Measurements from ENCODE around the gene TTPAL. TPM values are rescaled to one million over a fixed set of nuclear protein-coding genes. Genes with fewer than 3 reads are reported as not detected.

The TTPAL gene
- total RNA-seq, 1 experiment from 2014 or later: 14.1 TPM

DNA sequence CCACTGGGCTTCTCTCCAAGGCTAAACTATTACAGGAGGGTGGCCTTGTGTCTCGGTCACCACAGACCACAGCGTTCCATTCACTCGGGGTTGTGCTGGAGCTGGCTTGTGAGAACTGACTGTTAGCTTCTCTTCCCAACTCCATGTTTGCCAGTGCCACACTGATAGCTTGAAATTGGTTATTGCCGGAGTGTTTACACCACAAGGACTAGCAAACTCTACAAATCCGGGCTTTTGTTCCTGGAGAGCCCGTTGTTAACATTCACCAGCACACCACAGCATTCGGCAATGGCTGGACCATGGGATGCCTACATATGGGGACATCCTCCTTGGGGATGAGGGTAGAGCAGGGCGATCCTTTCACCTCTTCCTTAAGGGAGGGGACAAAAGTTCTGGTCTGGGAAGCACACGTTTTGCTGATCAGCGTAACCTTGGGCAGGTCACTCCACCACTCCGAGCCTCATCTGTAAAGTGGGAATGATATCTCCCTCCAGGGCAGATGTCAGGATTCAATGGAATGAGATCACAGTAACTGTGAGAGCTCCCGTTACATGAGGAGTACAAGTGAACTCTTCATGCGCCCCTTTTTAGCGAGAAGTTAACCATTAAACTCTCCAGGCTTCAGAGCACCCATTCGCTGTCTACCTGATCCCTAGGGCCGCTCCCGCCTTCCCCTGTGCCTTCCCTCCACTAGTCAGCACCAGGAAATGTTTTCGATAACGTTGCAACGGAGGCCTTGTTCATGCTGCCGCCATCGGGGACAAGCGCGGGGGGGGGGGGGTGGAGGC, 41.7 kb upstream of the TTPAL start:
- Histone ChIP-seq H3K36me3 (no peaks in the 10 kb centered on the region), H3K9me3 (replicated peaks) (no peaks in the 10 kb centered on the region), H3K4me1 (no peaks in the 10 kb centered on the region), H3K4me3 (no peak overlapping the region), H3K27ac (no peak overlapping the region), H3K27me3 (peaks cover 33% of the 10 kb centered on the region)
- DNase-seq: no peak

DNA sequence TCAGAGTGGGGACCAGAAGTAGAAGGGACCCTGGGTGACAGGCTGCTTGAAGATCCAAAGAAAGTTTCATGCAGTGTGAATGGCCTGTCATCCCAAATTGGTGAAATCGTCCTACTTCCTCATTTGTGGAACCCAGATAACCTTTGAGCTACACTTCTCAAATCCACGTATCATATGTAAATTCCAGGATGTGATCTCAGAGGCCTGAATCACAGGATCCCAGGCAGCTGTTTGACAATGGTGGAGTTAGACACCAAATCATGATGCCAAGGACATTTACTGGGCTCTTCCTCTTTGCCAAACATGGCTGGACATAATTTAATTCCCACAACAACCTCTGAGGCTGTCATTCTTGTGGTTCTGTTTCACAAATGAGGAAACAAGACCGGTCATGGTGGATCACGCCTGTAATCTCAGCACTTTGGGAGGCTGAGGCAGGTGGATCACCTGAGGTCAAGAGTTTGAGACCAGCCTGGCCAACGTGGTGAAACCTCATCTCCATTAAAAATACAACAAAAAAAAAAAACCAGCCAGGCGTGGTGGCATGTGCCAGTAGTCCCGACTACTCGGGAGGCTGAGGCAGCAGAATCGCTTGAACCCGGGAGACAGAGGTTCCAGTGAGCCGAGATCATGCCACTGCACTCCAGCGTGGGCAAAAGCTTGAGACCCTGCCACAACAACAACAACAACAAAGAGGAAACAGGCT, 39.9 kb upstream of the TTPAL start:
- Histone ChIP-seq H3K9me3 (replicated peaks) (no peaks in the 10 kb centered on the region), H3K4me1 (no peaks in the 10 kb centered on the region), H3K27me3 (peaks cover 25% of the 10 kb centered on the region), H3K4me3 (no peak overlapping the region), H3K27ac (no peak overlapping the region), H3K36me3 (no peaks in the 10 kb centered on the region)
- no peak for DNase-seq

DNA sequence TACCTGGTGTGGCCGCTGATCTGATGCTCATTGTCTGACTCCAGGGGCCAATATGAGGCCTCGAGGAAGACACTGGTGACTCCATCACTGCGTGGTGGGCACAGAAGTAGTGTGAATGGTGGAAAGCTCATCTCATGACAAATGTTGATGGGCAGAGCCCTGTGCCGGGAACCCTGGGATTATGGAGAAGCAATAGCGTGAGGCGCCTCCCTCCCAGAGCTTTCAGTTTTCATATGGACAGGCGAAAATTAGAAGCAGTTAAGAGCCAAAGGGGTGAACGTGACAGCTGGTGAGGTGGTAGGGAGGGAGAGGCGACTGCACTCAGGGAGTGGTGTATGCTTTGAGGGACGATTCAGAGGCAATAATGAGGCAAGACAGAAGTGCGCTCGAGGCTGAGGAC, 39.3 kb upstream of the TTPAL start:
- no peak for DNase-seq
- H3K36me3 ChIP-seq: no peaks in the 10 kb centered on the region

DNA sequence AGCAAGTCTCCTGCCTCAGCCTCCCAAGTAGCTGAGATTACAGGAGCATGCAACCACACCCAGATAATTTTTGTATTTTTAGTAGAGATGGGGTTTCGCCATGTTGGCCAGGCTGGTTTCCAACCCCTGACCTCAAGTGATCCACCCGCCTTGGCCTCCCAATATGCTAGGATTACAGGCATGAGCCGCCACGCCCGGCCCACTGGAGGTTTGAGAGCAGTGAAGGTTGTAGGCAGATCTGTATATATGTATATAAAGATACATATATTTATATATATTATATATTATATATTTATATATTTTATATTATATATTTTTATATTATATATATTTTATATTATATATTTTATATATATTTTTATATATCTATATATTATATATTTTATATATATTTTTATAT, 38.2 kb upstream of the TTPAL start:
- H3K27ac ChIP-seq: no peak overlapping the region

More for the DNA sequence above, 39.3 kb upstream of the TTPAL start:
- Histone ChIP-seq H3K9me3 (replicated peaks) (no peaks in the 10 kb centered on the region), H3K27ac (no peak overlapping the region), H3K4me3 (no peak overlapping the region), H3K4me1 (no peaks in the 10 kb centered on the region), H3K27me3 (peaks cover 22% of the 10 kb centered on the region; the same call in 1 of the 2 replicates)

DNA sequence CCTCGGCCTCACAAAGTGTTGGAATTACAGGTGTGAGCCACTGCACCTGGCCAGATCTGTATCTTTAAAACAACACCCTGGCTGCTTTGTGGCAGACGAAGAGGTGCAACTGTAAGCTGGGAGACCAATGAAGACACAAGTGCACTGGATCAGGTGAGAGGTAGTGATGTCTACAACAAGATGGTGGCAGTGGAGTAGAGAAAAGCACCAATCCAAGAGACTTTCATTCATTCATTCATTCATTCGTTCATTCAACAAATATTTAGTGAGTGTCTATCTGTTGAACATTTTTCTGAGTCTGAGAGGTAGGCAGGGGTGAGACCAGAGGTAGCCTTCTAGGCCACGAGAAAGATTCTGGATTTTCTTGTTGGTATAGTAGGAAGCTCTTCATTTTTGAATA, 36.9 kb upstream of the TTPAL start:
- peaks cover 9% of the 10 kb centered on the region; the same call in 1 of the 2 replicates for H3K27me3 ChIP-seq
- no peaks in the 10 kb centered on the region for H3K36me3 ChIP-seq
- no peaks in the 10 kb centered on the region for H3K9me3 ChIP-seq (replicated peaks)
- no peaks in the 10 kb centered on the region for H3K4me1 ChIP-seq
- no peak overlapping the region for H3K27ac ChIP-seq
- no peak overlapping the region for H3K4me3 ChIP-seq
- DNase-seq: no peak

More for the DNA sequence above, 38.2 kb upstream of the TTPAL start:
- peaks cover 16% of the 10 kb centered on the region; the same call in 1 of the 2 replicates for H3K27me3 ChIP-seq
- no peaks in the 10 kb centered on the region for H3K9me3 ChIP-seq (replicated peaks)
- no peak overlapping the region for H3K4me3 ChIP-seq
- H3K36me3 ChIP-seq: no peaks in the 10 kb centered on the region
- H3K4me1 ChIP-seq: no peaks in the 10 kb centered on the region
- no peak for DNase-seq

DNA sequence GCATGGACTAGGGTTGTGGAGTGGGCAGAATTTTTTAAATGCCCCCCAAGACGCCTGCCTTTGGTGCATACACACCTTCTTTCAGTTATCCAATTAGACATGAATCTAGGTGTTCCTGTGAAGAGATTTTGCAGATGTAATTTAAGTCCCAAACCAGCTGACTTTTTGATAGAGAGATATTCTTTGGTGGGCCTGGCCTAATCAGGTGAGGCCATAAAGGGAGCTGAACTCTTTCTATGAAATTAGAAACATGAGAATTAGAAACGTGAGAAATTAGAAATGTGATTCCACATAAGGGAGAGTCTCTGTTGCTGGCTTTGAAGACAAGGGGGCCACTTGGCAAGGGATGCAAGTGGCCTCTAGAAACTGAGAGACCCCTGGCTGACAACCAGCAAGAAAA, 36.4 kb upstream of the TTPAL start:
- H3K4me3 ChIP-seq: no peak overlapping the region
- H3K27ac ChIP-seq: no peak overlapping the region
- H3K36me3 ChIP-seq: no peaks in the 10 kb centered on the region
- H3K4me1 ChIP-seq: no peaks in the 10 kb centered on the region
- H3K27me3 ChIP-seq: peaks cover 8% of the 10 kb centered on the region; the same call in 1 of the 2 replicates
- H3K9me3 ChIP-seq (replicated peaks): no peaks in the 10 kb centered on the region
- no peak for DNase-seq

DNA sequence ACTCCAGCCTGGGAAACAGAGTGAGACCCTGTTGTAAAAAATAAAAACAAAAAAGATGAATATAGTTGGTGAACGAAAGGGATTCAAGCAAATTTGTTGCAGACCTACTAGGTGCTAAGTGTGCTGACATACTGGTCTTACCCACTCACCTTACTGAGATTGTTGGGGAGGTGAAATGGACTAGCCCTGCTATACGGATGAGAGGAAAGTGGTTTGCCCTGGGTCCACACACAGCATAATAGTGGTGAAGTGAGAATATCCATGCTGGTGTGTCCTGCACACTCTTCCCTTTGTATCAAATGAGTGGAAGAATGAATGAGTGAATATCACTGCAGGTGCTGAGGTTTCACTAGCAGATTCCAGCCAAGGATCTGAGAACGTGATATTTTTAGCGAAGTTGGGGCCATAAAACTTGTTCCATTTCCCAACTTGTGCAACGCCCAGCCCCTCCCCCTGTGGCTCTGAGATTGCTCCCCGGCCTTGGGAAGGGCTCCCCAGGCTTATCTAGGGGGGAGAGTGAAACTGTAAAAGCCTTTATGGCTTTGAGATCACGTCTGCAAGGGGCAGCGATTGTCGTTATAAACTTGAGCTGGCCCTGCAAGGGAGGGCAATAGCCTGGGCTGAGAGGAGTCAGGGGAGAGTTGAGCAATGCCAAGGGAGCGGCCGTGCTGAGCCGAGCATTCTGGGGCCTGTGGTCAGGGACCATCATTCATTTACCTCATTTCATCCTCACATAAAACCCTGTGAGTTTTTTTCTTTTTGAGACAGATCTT, 33.2 kb upstream of the TTPAL start:
- DNase-seq: no peak
- H3K36me3 ChIP-seq: no peaks in the 10 kb centered on the region
- peaks cover 14% of the 10 kb centered on the region; the same call in 1 of the 2 replicates for H3K27me3 ChIP-seq
- no peak overlapping the region for H3K4me3 ChIP-seq
- H3K4me1 ChIP-seq: no peaks in the 10 kb centered on the region
- H3K9me3 ChIP-seq (replicated peaks): no peaks in the 10 kb centered on the region
- no peak overlapping the region for H3K27ac ChIP-seq

DNA sequence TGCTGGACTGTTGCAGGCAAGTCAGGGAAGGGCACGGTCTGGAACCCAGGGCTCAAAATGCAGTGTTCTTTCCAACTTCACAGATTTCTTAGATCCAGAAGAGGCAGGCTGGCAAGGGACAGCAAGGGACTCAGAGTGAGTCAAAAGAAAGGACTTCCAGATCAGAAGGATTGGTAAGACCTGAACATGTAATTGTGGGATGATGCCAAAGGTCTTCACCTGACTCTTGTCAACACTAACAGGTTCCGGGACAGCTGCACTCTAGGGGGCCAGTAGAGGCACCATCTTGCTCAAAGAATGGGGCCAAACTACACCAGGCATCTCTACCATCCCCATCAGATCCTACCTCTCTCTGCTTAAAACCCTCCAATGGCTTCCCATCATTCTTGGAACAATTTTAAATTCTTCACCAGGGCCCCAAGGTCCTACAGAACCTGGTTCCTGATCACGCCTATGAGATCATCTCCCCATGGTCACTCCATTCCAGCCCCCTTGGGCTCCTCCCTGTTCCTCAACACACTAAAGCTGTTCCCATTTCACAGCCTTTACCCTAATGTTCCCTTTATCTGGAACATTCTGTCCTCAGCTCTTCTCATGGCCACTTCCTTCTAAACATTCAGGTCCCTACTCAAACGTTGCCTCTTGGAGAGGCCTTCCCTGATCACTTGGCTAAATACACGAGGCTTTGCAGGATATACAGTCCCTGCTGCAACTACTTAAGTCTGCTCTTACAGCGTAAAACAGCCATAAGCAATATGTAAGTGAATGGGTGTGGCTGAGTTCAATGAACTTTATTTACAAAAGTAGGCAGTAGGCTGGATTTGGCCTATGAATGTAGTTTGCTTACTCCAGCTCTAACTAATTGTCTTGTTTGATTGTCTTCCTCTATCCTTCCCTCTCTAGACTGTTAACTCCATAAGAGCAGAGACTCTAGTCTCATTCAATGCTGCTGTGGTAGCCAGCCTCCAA, 29.6 kb upstream of the TTPAL start:
- Histone ChIP-seq H3K27me3 (peaks cover 23% of the 10 kb centered on the region), H3K4me3 (no peak overlapping the region), H3K9me3 (replicated peaks) (no peaks in the 10 kb centered on the region), H3K27ac (no peak overlapping the region), H3K36me3 (no peaks in the 10 kb centered on the region), H3K4me1 (no peaks in the 10 kb centered on the region)
- no peak for DNase-seq

DNA sequence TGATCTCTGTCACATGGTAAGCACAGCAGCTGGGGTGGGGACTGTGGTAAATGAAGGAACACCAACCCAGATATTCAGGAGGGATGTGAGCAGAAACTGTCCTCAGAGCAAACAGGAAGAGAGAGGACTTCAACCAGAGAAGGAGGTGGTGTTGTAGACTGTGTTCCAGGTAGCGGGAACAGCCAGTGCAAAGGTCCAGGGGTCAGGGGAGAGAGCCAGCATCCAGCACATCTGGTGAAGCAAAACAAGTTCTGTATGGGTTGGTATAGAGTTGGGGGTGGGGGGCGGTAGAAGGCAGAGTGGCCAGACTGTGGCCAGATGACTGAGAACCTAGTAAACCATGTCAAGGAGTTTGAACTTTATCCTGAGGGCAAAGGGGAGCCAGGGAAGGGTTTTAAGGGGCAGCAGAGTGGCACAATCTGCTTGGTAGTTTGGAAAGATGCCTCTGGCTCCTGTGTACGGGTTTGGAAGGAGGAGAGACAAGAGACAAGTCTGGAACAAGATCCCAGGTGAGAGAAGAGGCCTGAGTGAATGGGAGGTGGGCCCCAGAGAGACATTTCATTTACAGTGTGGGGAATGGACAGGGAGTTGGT, 27.8 kb upstream of the TTPAL start:
- H3K27me3 ChIP-seq: peaks cover 33% of the 10 kb centered on the region
- no peak overlapping the region for H3K27ac ChIP-seq
- H3K4me1 ChIP-seq: no peaks in the 10 kb centered on the region
- no peak overlapping the region for H3K4me3 ChIP-seq
- DNase-seq: no peak
- no peaks in the 10 kb centered on the region for H3K36me3 ChIP-seq
- no peaks in the 10 kb centered on the region for H3K9me3 ChIP-seq (replicated peaks)

DNA sequence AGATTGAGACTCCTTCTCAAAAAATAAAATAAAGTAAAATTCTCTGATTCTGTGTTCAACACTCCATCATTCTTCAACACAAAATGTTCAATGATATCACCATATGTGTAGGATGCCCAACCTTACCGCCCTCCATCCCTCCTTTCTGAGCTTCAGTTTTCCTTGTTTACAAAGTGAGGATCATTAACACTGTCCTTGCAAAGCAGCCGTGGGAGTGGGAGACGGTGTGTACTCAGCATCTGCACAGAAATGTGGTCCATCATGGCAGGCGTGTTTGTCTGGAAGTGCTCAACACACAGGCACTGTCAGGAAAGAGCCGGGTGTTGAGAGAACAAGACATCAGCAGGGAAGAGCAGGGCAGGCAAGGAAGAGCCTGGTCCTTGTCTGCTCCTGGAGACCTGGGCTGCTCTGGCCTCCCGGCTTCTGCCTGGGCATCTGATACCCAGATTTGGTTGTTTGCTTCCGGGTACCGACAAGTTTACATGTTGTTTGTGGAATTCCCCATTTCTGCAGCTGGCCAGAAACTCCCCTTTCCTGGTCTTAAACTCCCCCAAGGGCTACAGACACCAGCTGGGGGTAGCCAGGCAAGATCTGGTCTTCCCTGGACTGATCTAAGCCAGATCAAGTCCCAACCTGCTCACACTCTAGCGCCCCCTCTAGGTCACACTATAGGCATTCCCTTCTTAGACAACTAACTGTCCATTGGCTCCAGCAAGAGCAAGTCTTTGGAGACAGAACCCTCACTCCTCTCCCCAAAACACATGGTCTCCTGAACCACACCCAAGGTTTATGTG, 26.7 kb upstream of the TTPAL start:
- peak; percentile 39 to 55 for DNase-seq
- Histone ChIP-seq H3K27me3 (peaks cover 33% of the 10 kb centered on the region), H3K4me1 (no peaks in the 10 kb centered on the region), H3K4me3 (no peak overlapping the region), H3K9me3 (replicated peaks) (no peaks in the 10 kb centered on the region), H3K27ac (no peak overlapping the region), H3K36me3 (no peaks in the 10 kb centered on the region)

DNA sequence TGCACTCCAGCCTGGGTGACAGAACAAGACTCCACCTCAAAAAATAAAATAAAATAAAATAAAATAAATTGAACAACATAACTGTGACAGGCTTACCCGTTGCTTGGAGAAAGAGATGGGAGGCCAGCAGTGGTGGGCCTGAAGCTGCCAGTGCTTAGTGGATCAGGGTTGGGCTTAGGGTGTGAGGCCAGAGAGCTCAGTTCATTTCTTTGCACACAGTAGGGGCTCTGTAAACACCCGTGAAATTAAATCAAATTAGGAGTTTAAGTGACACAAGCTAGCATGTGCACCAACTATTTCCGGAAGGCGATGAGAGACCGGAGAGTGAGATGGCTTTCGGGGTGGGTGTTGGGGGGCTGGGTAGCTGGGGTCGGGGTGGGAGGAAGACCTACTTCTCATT, 25.8 kb upstream of the TTPAL start:
- Histone ChIP-seq H3K27ac (no peak overlapping the region), H3K9me3 (replicated peaks) (no peaks in the 10 kb centered on the region), H3K27me3 (peaks cover 28% of the 10 kb centered on the region), H3K4me1 (no peaks in the 10 kb centered on the region), H3K36me3 (no peaks in the 10 kb centered on the region), H3K4me3 (no peak overlapping the region)
- no peak for DNase-seq

DNA sequence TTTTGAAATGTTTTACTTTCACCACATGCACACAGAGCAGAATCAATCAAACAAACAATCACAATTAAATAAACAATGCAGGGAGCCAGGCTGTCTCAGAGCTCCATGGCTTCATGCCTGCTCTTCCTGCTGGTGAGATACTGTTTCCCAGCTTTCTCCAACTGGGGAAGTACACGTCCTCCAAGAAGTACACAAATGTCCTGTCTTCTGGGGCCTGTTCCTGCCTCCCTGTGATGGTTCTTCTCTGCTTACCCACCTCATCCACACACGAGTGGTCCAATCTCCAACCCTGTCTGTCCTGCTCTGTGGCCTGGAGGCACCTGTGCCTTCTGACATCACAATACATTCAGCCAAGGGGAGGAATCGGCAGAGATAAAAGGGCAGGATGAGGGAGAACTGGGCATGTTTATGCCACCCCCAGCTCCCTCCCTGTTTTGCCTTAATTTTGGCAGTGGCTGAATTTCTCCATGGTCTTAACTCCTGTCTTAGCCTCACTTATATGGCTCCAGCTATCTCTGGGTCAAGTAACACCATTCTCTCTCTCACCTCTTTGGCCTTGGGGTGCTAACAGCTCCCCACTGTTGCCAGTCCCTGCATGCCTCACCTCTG, 25.3 kb upstream of the TTPAL start:
- Histone ChIP-seq H3K4me1 (no peaks in the 10 kb centered on the region), H3K27ac (no peak overlapping the region), H3K36me3 (no peaks in the 10 kb centered on the region), H3K27me3 (peaks cover 30% of the 10 kb centered on the region), H3K4me3 (no peak overlapping the region), H3K9me3 (replicated peaks) (no peaks in the 10 kb centered on the region)
- no peak for DNase-seq

DNA sequence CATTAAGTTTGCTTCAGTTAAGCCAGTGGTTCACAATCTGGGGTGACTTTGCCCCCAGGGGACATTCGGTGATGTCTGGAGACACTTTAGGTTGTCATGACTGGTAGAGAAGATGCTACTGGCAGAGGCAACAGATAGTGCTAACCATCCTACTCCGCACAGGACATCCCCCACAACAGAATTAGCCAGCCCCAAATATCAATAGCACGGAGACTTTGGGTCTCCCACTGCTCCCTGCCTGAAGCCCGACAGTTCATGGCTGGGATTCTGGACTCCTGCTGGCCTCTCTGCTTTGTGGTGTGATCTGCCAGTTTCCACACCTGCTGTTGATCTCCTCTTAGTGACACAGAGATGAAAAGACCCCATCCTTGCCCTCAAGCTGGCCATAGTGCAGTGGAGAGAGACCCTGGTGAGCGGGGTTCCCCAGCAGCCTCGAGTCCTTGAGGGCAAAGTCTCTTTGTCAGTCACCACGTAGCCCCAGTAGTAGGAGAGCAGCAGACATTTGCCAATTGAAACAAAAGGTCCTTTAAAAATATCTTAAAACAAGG, 24.7 kb upstream of the TTPAL start:
- Histone ChIP-seq H3K4me3 (no peak overlapping the region), H3K4me1 (no peaks in the 10 kb centered on the region), H3K27ac (no peak overlapping the region), H3K36me3 (no peaks in the 10 kb centered on the region), H3K9me3 (replicated peaks) (no peaks in the 10 kb centered on the region), H3K27me3 (peaks cover 32% of the 10 kb centered on the region)
- DNase-seq: no peak
